TTC549 (cell line): Measurements from ENCODE around the gene PTH1R.

Experiments
- FAIRE-seq: peaks from 2 replicates; lab custom pipeline; 2012; peaks lifted over from hg19 to GRCh38; lab: Jason Lieb, UNC

PTH1R gene

GRCh38 chr3:46849686-46850467, 27.6 kb upstream of the PTH1R start:
- FAIRE-seq, result no peak

- FAIRE-seq, result no peak
These were observed 27.1 kb upstream of the PTH1R start for GRCh38 chr3:46850468-46850779.

- no peak for FAIRE-seq
These were observed 25.9 kb upstream of the PTH1R start for GRCh38 chr3:46851364-46852333.

- no peak for FAIRE-seq
These were observed 25.2 kb upstream of the PTH1R start for GRCh38 chr3:46852334-46852720.

- FAIRE-seq, result no peak
These were observed 24.6 kb upstream of the PTH1R start for GRCh38 chr3:46852839-46853355.

GRCh38 chr3:46853441-46854415, 23.8 kb upstream of the PTH1R start:
- FAIRE-seq, result no peak

- no peak for FAIRE-seq
These were observed 22.9 kb upstream of the PTH1R start for GRCh38 chr3:46854555-46854991.

GRCh38 chr3:46856576-46857471, 20.7 kb upstream of the PTH1R start:
- no peak for FAIRE-seq

- FAIRE-seq, result no peak
These were observed 19.8 kb upstream of the PTH1R start for GRCh38 chr3:46857485-46858341.

GRCh38 chr3:46858456-46858855, 19.1 kb upstream of the PTH1R start:
- FAIRE-seq, result no peak

- no peak for FAIRE-seq
These were observed 18.4 kb upstream of the PTH1R start for GRCh38 chr3:46859001-46859710.

GRCh38 chr3:46860017-46860809, 17.3 kb upstream of the PTH1R start:
- no peak for FAIRE-seq

- FAIRE-seq, result no peak
These were observed 16.5 kb upstream of the PTH1R start for GRCh38 chr3:46860810-46861604.

GRCh38 chr3:46861605-46862368, 15.7 kb upstream of the PTH1R start:
- no peak for FAIRE-seq

GRCh38 chr3:46862369-46863025, 15.0 kb upstream of the PTH1R start:
- FAIRE-seq, result no peak

- FAIRE-seq, result no peak
These were observed 14.2 kb upstream of the PTH1R start, which contains the start of gene MYL3 for GRCh38 chr3:46863261-46863782. Gene MYL3, minus strand, starts transcription at chr3:46863444. Its CDS starts 54 bp downstream, at chr3:46863390.
